Hepatocyte (in vitro differentiated cells): ENCODE results near the gene PTTG1IP.

Experiments
- CTCF ChIP-seq: fragments of 200-600 bp; sonication (generic); IDR thresholded peaks from 2 replicates; pipeline ENCODE4 v1.5.1; 2016; ENCODE audit warnings: antibody characterized with exemption, mild to moderate bottlenecking; ENCODE audit not compliant: poor library complexity
- EZH2 ChIP-seq: fragments of 200-600 bp; sonication (generic); IDR thresholded peaks from 2 replicates; pipeline ENCODE4 v1.6.1; 2016; ENCODE audit warnings: antibody characterized with exemption, mild to moderate bottlenecking, borderline replicate concordance

DNA sequence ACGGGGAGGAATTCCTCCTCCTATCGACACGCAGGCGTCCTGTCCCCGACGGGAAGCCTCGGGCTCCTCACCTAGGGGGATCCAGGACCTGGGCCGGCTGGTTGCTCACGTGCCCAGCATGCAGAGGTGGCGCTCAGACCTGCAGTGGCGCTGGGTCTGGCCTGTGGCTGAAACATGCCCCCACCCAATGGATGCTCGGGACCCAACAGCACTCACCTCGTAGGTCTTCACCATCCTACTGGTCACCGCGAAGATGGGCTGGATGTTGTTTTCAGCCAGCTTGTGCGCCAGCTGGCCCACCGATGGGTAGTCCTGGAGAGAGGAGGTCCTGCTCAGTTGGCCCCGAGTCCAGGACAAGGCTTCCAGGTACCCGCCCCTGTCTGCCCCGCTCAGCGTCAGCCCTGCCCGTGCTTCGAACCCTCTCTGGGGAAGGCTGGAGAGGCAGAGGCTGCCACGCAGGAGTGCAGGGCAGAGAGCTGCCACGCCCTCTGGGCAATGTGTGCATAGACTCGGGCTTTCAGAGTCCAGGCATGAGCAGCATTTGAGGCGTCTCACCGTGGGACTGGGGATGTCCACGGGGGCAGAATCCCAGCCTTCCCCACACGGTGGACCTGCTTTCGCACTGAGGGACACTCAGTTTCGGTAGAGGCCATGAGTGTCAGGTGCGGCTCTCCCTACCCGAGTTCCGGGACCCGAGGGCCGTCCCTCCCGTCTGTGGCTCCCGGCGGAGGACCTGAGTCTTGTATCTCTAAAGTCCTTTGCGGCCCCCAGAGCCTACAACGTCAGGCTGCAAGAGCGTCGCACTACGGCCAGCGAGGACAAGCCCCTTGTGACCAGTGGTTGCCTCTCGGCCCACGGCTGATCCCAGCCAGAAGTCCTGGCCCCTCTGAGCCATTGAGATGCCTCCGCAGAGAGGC is 25.6 kb upstream of the PTTG1IP start:
- TF ChIP-seq CTCF (no peak), EZH2 (no peak)
